HG03280 (cell line): Measurements from ENCODE around the gene FDXACB1.
"Not testable (repeated sequence)": the region's sequence is repeated elsewhere in the genome, so short reads cannot be mapped to it uniquely, and the experiment has no call there.

Experiments
- ATAC-seq: cut with Tn5 transposase; IDR thresholded peaks from one replicate; pipeline ENCODE4 v1.9.1; 2021; ENCODE audit warnings: mild to moderate bottlenecking, moderate library complexity; ENCODE audit not compliant: unreplicated experiment

FDXACB1 gene

GRCh38 chr11:111910676-111911562, 32.0 kb upstream of the FDXACB1 start:
- no peak for ATAC-seq

GRCh38 chr11:111909378-111909777, 30.4 kb upstream of the FDXACB1 start:
- no peak for ATAC-seq

DNA sequence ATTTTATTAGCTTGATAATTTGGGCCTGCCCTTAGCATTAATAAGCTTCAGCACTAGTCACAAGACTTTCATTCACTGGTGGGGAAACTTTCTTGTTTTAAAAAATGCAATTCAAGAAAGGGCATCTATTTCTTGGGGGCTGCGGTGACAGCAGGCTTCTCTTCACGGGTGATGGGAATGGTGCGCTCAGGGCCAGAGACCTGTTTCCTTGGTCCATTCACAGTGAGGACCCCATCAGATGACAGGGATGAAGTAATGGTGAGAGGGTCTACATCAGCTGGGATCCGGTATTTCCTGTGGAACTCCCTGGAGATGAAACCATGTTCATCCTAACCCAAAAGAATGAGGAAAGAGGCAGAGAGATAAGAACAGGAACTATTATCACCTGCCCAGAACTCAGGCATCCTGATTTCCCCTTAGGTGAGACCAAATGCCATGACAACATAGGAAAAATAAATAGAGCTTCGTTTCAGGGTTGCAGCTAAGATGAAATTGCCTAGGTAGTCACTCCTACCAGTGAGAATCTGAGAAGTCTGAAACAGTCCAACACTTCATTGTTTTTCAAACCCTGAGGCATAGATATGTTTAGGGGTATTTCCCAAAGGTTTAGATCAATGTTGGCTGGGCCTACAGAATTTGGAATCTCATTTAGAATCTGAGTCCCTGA, 29.8 kb upstream of the FDXACB1 start:
- ATAC-seq, result no peak

DNA sequence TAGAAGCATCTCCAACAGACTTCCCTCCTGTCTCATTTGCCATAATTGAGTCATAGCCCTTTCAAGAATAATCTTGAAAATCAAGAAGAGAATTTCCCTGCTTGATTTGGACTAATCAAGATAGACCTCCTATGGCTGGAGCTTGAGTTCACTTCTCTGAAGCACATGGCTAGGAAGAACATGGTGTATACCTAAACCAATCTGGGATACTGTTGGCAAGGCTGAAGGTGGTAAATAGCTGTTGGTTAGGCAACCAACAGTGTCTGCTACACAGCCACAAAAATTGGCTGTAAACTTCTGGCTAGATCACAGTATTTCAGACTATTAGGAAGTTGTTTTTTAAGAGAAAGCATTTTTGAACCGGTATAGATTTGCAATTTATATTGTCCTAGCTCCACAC, 27.7 kb upstream of the FDXACB1 start:
- no peak for ATAC-seq

GRCh38 chr11:111905411-111905810, 26.4 kb upstream of the FDXACB1 start:
- ATAC-seq, result no peak

DNA sequence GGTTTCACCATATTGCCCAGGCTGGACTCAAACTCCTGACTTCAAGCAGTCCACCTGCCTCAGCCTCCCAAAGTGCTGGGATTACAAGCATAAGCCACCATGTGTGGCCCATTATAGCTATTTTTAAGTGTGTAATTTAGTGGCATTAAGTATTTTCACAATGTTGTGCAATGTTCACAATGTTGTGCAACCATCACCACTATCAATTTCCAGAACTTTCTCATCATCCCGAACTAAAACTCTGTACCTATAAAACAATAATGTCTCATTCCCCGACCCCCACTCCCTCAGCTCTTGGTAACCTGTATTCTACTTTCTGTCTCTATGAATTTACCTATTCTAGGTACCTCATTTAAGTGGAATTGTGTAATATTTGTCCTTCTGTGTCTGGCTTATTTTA, 7.9 kb upstream of the FDXACB1 start:
- no peak for ATAC-seq

- no peak for ATAC-seq
Measured at GRCh38 chr11:111886032-111886431, 7.1 kb upstream of the FDXACB1 start.

DNA sequence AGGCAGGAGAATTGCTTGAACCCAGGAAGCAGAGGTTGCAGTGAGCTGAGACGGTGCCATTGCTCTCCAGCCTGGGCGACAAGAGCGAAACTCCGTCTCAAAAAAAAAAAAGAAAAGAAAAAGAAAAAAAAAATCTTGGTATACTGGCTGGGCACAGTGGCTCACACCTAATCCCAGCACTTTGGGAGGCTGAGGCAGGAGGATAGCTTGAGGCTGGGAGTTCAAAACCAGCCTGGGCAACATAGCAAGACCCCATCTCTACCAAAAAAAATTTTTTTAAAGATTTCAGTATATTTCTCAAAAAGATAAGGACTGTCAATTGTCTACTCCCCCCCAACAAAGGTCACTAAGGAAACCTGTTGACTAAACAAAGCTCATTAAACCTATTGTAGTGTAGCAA, 6.1 kb upstream of the FDXACB1 start:
- not testable (repeated sequence) for ATAC-seq

DNA sequence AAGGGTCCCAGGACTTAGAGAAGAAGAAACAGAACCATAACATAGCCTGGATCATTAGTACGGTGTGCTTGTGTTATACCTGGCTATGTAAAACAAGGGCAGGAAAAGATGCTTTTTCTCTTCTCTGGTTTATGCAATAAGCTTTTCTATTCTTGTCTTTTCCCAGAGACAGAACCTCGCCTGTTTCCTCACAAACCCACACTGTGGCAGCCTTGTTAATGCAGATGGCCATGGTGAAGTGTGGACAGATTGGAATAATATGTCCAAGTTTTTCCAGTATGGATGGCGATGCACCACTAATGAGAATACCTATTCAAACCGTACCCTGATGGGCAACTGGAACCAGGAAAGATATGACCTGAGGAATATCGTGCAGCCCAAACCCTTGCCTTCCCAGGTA, 3.2 kb upstream of the FDXACB1 start:
- no peak for ATAC-seq

GRCh38 chr11:111879637-111879960, 634 bp upstream of the FDXACB1 start:
- peak; percentile 5 for ATAC-seq

DNA sequence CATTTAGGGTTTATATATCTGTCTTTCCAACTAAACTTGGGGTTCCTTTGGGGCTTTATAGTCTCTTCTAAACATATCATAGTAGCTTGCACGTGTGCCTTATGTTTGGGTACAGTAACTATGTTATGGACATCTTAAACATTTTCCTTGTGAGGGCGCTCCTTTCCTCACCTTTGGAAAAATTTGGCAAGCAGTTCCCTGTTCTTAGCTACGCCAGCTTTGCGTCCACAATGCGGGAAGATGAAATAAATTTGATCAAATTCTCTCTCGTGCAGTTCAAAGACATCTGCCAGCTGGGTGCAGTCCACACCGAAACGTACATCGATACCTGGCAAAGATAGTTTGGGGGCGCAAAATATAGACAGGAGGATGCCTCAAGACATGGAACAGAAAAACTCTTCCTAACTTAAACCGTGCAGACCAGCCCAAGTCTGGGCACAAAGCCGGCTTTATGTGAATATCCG, 548 bp downstream of the FDXACB1 start:
- peak; percentile 10 for ATAC-seq

- ATAC-seq, result no peak
Measured at GRCh38 chr11:111871693-111872161, 7.2 kb downstream of the FDXACB1 start.

DNA sequence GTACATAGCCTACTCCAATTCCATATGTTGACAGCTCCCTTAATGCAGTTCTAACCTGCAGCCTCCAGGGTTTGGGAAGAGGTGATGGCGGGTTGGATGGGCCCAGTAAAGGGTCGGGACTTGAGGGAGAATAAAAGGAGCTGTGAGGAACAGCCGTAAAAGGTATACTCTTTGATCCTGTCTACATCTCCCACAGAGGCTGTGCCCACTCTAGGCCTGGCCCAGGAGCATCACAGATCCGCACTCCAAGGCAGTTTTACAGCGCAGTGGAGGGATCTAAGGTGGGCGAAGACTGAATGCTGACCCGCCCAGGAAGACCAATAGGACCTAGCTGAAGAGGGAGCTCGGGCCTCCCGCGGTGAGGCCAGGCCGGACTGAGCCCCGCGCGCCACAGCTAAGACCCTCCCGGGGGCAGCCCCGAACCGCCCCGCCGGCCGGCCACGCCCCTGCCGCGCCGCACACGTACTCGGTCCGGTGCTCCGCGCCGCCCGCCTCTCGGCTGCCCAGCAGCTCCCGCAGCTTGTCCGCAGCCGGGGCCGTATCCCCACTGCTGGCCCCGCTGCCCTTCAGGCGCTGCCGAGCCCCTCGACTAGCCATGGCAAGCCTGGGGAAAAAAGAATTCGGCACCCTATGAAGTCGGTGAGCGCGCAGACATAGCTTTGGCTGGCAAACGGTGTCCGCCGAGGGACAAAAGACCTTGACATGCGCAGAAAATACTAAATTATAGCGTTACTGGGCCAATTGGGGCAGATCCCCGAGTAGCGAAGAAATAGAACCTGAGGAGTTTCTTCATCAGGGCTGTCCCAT, 7.9 kb downstream of the FDXACB1 start, which contains the start of gene ALG9:
Gene ALG9, minus strand, starts transcription at position 696 of the 807 bp plus-strand sequence. Its CDS starts 99 bp downstream, at position 597.
- peak; percentile 89 for ATAC-seq

- ATAC-seq, result peak; percentile 5
Measured at GRCh38 chr11:111870522-111870885, 8.5 kb downstream of the FDXACB1 start.

DNA sequence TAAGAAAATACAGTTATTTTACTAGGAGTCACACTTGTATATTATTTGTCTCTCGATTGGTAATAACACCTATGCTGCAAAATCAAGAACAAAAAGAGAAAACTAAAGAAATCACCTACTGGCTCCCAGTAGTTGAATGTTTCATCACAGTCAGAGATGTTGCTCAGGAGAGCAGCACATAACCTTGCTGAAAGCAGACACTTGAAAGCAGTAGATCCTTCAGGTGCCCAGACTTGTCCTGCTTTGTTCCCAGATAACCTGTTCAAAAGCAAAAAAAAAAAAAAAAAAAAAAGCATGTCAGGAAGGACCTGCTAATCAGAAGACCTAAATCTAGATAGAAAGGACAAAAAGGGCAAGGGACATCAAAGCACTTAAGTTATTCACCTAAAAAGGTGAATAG, 8.9 kb downstream of the FDXACB1 start:
- no peak for ATAC-seq

GRCh38 chr11:111860257-111860656, 18.7 kb downstream of the FDXACB1 start:
- ATAC-seq, result no peak

- no peak for ATAC-seq
Measured at GRCh38 chr11:111855506-111855905, 23.5 kb downstream of the FDXACB1 start.

- no peak for ATAC-seq
Measured at GRCh38 chr11:111852103-111852502, 26.9 kb downstream of the FDXACB1 start.

GRCh38 chr11:111851636-111852035, 27.3 kb downstream of the FDXACB1 start:
- no peak for ATAC-seq

DNA sequence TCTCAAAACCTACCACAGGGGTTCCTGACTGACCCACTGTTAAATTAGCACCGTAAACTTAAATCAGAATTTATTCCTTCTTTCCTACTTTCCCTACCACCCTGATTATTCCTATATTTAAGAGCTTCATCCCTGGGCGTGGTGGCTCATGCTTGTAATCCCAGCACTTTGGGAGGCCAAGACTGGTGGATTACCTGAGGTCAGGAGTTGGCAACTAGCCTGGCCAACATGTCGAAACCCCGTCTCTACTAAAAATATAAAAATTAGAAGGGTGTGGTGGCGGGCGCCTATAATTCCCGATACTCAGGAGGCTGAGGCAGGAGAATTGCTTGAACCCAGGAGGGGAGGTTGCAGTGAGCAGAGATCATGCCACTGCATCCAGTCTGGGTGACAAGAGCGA, 27.9 kb downstream of the FDXACB1 start:
- ATAC-seq, result no peak

DNA sequence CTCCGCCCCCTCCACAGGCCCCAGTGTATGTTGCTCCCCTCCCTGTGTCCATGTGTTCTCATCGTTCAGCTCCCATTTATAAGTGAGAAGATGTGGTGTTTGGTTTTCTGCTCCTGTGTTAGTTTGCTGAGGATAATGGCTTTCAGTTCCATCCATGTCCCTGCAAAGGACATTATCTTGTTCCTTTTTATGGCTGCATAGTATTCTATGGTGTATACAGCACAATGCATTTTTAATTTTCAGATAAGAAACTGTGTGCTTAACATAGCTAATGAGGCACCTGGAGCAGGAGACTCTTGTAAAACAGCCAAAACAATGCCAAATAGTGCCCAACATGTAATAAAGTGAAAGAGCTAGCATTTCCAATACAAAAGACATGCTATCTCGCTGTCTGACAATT, 29.3 kb downstream of the FDXACB1 start:
- ATAC-seq, result no peak
